K562 (cell line): ENCODE data around the gene ZNF629. TPM values are rescaled to one million over a fixed set of nuclear protein-coding genes. Genes with fewer than 3 reads are reported as not detected.

ENCODE experiments used
- HOMEZ ChIP-seq: fragments of 250-450 bp; sonication (Bioruptor Pico); IDR thresholded peaks from 2 replicates; pipeline ENCODE4 v1.4.0; 2020; ENCODE audit warnings: mild to moderate bottlenecking, moderate library complexity
- NFIC ChIP-seq: fragments of 450-650 bp; IDR thresholded peaks from 2 replicates; pipeline ENCODE4 v1.6.1; 2017; ENCODE audit warnings: mild to moderate bottlenecking, inconsistent platforms
- RBFOX2 ChIP-seq: fragments of 200-400 bp; formaldehyde crosslinking; IDR thresholded peaks from 2 replicates; pipeline ENCODE4 v1.6.1; 2017; ENCODE audit warnings: low read depth, mild to moderate bottlenecking, low read length, moderate library complexity
- ZBTB5 ChIP-seq: fragments of 450-650 bp; IDR thresholded peaks from 2 replicates; pipeline ENCODE4 v1.6.1; 2017; ENCODE audit warnings: antibody characterized with exemption
- polyA plus RNA-seq, 8 experiments: library from polyadenylated mRNA; depleted of rRNA in 4 of 8; stranded (reverse) in 5 of 8; unstranded in 3 of 8; fragments of >200 nt; fragmentation: Nextera tagmentation in 2 of 8; fragmentation: Illumina TruSeq in 1 of 8; extraction: Ambion mirVana in 2 of 8; extraction: Trizol in 1 of 8; gene quantifications; 2 replicates each; pipeline versions ENCODE4 v1.2.1 to v1.2.3, GENCODE V29; 2011 to 2014; ENCODE audit warnings: inconsistent platforms in 1 of 8, missing spikeins in 1 of 8
- total RNA-seq, 7 experiments: library from RNA; depleted of rRNA in 6 of 7; stranded (reverse); fragments of >200 nt in 6 of 7; fragmentation: Illumina TruSeq in 2 of 7; extraction: Trizol in 2 of 7; gene quantifications; 2 replicates each; pipeline versions ENCODE4 v1.2.1 to v1.2.3, GENCODE V29; 2011 to 2021; ENCODE audit warnings: low replicate concordance in 1 of 7
- TF ChIP-seq, protein P1 (sequence below): fragments of 200-600 bp; sonication (generic); IDR thresholded peaks from one replicate; pipeline ENCODE4 v1.6.1; 2012; ENCODE audit warnings: mild to moderate bottlenecking, low read depth, low read length, inconsistent platforms

ZNF629 gene
- total and polyA plus RNA-seq, 9 of the 15 experiments (the other 6 are each of a cell fraction or from before 2014, with no cell fraction given), result 0.44 to 18.8 (median 7.4) TPM

- TF ChIP-seq, protein P1, sequence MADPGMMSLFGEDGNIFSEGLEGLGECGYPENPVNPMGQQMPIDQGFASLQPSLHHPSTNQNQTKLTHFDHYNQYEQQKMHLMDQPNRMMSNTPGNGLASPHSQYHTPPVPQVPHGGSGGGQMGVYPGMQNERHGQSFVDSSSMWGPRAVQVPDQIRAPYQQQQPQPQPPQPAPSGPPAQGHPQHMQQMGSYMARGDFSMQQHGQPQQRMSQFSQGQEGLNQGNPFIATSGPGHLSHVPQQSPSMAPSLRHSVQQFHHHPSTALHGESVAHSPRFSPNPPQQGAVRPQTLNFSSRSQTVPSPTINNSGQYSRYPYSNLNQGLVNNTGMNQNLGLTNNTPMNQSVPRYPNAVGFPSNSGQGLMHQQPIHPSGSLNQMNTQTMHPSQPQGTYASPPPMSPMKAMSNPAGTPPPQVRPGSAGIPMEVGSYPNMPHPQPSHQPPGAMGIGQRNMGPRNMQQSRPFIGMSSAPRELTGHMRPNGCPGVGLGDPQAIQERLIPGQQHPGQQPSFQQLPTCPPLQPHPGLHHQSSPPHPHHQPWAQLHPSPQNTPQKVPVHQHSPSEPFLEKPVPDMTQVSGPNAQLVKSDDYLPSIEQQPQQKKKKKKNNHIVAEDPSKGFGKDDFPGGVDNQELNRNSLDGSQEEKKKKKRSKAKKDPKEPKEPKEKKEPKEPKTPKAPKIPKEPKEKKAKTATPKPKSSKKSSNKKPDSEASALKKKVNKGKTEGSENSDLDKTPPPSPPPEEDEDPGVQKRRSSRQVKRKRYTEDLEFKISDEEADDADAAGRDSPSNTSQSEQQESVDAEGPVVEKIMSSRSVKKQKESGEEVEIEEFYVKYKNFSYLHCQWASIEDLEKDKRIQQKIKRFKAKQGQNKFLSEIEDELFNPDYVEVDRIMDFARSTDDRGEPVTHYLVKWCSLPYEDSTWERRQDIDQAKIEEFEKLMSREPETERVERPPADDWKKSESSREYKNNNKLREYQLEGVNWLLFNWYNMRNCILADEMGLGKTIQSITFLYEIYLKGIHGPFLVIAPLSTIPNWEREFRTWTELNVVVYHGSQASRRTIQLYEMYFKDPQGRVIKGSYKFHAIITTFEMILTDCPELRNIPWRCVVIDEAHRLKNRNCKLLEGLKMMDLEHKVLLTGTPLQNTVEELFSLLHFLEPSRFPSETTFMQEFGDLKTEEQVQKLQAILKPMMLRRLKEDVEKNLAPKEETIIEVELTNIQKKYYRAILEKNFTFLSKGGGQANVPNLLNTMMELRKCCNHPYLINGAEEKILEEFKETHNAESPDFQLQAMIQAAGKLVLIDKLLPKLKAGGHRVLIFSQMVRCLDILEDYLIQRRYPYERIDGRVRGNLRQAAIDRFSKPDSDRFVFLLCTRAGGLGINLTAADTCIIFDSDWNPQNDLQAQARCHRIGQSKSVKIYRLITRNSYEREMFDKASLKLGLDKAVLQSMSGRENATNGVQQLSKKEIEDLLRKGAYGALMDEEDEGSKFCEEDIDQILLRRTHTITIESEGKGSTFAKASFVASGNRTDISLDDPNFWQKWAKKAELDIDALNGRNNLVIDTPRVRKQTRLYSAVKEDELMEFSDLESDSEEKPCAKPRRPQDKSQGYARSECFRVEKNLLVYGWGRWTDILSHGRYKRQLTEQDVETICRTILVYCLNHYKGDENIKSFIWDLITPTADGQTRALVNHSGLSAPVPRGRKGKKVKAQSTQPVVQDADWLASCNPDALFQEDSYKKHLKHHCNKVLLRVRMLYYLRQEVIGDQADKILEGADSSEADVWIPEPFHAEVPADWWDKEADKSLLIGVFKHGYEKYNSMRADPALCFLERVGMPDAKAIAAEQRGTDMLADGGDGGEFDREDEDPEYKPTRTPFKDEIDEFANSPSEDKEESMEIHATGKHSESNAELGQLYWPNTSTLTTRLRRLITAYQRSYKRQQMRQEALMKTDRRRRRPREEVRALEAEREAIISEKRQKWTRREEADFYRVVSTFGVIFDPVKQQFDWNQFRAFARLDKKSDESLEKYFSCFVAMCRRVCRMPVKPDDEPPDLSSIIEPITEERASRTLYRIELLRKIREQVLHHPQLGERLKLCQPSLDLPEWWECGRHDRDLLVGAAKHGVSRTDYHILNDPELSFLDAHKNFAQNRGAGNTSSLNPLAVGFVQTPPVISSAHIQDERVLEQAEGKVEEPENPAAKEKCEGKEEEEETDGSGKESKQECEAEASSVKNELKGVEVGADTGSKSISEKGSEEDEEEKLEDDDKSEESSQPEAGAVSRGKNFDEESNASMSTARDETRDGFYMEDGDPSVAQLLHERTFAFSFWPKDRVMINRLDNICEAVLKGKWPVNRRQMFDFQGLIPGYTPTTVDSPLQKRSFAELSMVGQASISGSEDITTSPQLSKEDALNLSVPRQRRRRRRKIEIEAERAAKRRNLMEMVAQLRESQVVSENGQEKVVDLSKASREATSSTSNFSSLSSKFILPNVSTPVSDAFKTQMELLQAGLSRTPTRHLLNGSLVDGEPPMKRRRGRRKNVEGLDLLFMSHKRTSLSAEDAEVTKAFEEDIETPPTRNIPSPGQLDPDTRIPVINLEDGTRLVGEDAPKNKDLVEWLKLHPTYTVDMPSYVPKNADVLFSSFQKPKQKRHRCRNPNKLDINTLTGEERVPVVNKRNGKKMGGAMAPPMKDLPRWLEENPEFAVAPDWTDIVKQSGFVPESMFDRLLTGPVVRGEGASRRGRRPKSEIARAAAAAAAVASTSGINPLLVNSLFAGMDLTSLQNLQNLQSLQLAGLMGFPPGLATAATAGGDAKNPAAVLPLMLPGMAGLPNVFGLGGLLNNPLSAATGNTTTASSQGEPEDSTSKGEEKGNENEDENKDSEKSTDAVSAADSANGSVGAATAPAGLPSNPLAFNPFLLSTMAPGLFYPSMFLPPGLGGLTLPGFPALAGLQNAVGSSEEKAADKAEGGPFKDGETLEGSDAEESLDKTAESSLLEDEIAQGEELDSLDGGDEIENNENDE, result no peak
- TF ChIP-seq ZBTB5 (no peak), RBFOX2 (peak; percentile 22; the same call in 1 of the 2 replicates), HOMEZ (CRISPR knock-in tag) (no peak), NFIC (no peak)
- TF ChIP-seq, all 486 proteins: peak for 2
Measured at GRCh38 chr16:30755955-30756780, 30.8 kb downstream of the ZNF629 start (continued).
